HG03066 (cell line): ENCODE measurements around the gene BCL2L12.
"Not testable (repeated sequence)": the region's sequence is repeated elsewhere in the genome, so short reads cannot be mapped to it uniquely, and the experiment has no call there.

ENCODE experiments used
- ATAC-seq: cut with Tn5 transposase; IDR thresholded peaks from one replicate; pipeline ENCODE4 v1.9.1; 2021; ENCODE audit warnings: low read depth; ENCODE audit not compliant: unreplicated experiment

BCL2L12 gene

GRCh38 chr19:49701271-49701786, 35.6 kb downstream of the BCL2L12 start:
- ATAC-seq = no peak

- no peak for ATAC-seq
These were observed 39.3 kb downstream of the BCL2L12 start for GRCh38 chr19:49704888-49705642.

- ATAC-seq = no peak
These were observed 40.2 kb downstream of the BCL2L12 start for GRCh38 chr19:49705919-49706318.

GRCh38 chr19:49710372-49710951, 44.7 kb downstream of the BCL2L12 start:
- ATAC-seq = no peak

GRCh38 chr19:49712397-49712859, 46.7 kb downstream of the BCL2L12 start:
- ATAC-seq = no peak

- ATAC-seq = no peak
These were observed 47.6 kb downstream of the BCL2L12 start for GRCh38 chr19:49713236-49713845.

- ATAC-seq = no peak
These were observed 50.4 kb downstream of the BCL2L12 start for GRCh38 chr19:49716154-49716553.

- ATAC-seq = no peak
These were observed 52.8 kb downstream of the BCL2L12 start for GRCh38 chr19:49718511-49718910.

- no peak for ATAC-seq
These were observed 53.3 kb downstream of the BCL2L12 start for GRCh38 chr19:49718991-49719390.

- ATAC-seq = not testable (repeated sequence)
These were observed 53.7 kb downstream of the BCL2L12 start for GRCh38 chr19:49719420-49719819.
